ENCODE results near the gene KIAA0232. TPM values are rescaled to one million over a fixed set of nuclear protein-coding genes. Genes with fewer than 3 reads are reported as not detected.

KIAA0232 gene
- total RNA-seq, 5 donors from 2014 or later (not counting 1 experiment from before 2014, with no cell fraction given) = 16.5 to 20.9 (median 19.3) TPM

DNA sequence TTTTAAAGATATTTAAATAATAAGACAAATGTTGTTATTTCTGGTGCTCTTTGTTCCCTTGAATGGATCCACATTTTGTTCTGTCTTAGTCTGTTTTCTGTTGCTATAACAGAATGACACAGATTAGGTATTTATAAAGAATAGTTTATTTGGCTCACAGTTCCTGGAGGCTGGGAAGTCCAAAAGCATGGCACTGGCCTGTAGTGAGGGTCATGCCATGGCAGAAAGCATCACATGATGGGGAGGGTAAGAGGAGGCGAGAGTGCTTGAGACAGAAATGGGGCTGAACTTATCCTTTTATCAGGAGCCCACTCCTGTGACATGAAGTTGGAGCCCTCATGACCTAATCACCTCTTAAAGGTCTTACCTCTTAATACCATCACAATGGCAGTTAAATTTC, 38.2 kb downstream of the KIAA0232 start:
- CTCF ChIA-PET = no interaction called here
- Mint-ChIP-seq H3K4me3 (no peak overlapping the region), H3K9me3 (peaks cover 8 to 28% (median 18%) of the 10 kb centered on the region in 3 donors), H3K27ac (no peak overlapping the region), H3K27me3 (no peaks in the 10 kb centered on the region), H3K36me3 (peaks cover 47% of the 10 kb centered on the region), H3K4me1 (peaks cover 15 to 23% (median 21%) of the 10 kb centered on the region in 3 donors)
- Histone ChIP-seq H3K4me3 (ENCODE audit: control insufficient read depth in 1 of 2, extremely low read depth in 1 of 2, low read length in 1 of 2) (no peak overlapping the region), H3K9me3 (peaks cover 12% of the 10 kb centered on the region), H3K4me1 (ENCODE audit: control insufficient read depth in 1 of 2, extremely low read depth in 1 of 2, insufficient read depth in 2 of 2, low read length in 2 of 2) (peaks cover 0 to 3% of the 10 kb centered on the region in 2 experiments), H3K36me3 (ENCODE audit: control insufficient read depth in 2 of 2, extremely low read depth in 1 of 2, insufficient read depth in 1 of 2, low read length in 1 of 2) (peaks cover 4 to 15% of the 10 kb centered on the region in 2 donors), H3K27ac (ENCODE audit: low read length) (no peak overlapping the region), H3K27me3 (replicated peaks in 1 of 2; ENCODE audit: control insufficient read depth in 2 of 2, extremely low read depth in 1 of 2, insufficient read depth in 2 of 2, low read length in 1 of 2) (no peaks in the 10 kb centered on the region)
- ATAC-seq (replicated peaks in 1 of 4) (no peak), DNase-seq (no peak)
- POLR2A ChIA-PET = no interaction called here
- no CpG with 5 or more reads among the region's 1 CpG for WGBS (ENCODE audit: insufficient coverage)

DNA sequence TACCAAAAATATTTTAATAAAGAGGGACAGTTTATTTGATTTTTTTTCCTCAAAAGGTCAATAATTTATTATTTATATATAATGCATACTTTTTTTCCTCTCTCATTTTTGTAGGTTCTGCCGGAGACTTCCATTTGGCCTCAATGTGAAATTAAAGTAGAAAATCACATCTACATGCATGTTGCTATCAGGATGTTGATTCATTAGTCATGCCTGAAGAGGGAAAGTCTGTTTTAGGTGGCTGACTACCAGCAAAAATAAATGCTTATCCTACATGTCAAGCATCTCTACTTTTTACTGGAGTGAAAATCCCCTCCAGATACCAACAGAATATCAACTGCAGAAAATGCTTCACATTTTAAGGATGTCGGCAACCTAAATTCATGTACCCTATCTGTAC, 41.5 kb downstream of the KIAA0232 start:
- H3K4me1 ChIP-seq (ENCODE audit: control insufficient read depth in 1 of 2, extremely low read depth in 1 of 2, insufficient read depth in 2 of 2, low read length in 2 of 2) = peaks cover 0 to 7% of the 10 kb centered on the region in 2 experiments
- H3K36me3 Mint-ChIP-seq = peaks cover 46% of the 10 kb centered on the region
- no peak overlapping the region for H3K27ac Mint-ChIP-seq
- peaks cover 15 to 34% (median 26%) of the 10 kb centered on the region in 3 donors for H3K4me1 Mint-ChIP-seq
- H3K4me3 ChIP-seq (ENCODE audit: control insufficient read depth in 1 of 2, extremely low read depth in 1 of 2, low read length in 1 of 2) = no peak overlapping the region
- no peak for DNase-seq
- peaks cover 8 to 21% (median 14%) of the 10 kb centered on the region in 3 donors for H3K9me3 Mint-ChIP-seq
- no peak for ATAC-seq (replicated peaks in 1 of 4)
- peaks cover 4 to 26% of the 10 kb centered on the region in 2 donors for H3K36me3 ChIP-seq (ENCODE audit: control insufficient read depth in 2 of 2, extremely low read depth in 1 of 2, insufficient read depth in 1 of 2, low read length in 1 of 2)
- H3K27ac ChIP-seq (ENCODE audit: low read length) = no peak overlapping the region
- H3K27me3 ChIP-seq (replicated peaks in 1 of 2; ENCODE audit: control insufficient read depth in 2 of 2, extremely low read depth in 1 of 2, insufficient read depth in 2 of 2, low read length in 1 of 2) = no peaks in the 10 kb centered on the region
- peaks cover 7% of the 10 kb centered on the region for H3K9me3 ChIP-seq
- no CpG with 5 or more reads among the region's 2 CpGs for WGBS (ENCODE audit: insufficient coverage)
- POLR2A ChIA-PET = no interaction called here
- no peak overlapping the region for H3K4me3 Mint-ChIP-seq
- no peaks in the 10 kb centered on the region for H3K27me3 Mint-ChIP-seq
- CTCF ChIA-PET = interaction anchor here in 1 of 2 donors (1.0 kb wide), 1 partner anchor 9 kb away, joined by 3 read pairs; no protein-coding TSS in a partner anchor

DNA sequence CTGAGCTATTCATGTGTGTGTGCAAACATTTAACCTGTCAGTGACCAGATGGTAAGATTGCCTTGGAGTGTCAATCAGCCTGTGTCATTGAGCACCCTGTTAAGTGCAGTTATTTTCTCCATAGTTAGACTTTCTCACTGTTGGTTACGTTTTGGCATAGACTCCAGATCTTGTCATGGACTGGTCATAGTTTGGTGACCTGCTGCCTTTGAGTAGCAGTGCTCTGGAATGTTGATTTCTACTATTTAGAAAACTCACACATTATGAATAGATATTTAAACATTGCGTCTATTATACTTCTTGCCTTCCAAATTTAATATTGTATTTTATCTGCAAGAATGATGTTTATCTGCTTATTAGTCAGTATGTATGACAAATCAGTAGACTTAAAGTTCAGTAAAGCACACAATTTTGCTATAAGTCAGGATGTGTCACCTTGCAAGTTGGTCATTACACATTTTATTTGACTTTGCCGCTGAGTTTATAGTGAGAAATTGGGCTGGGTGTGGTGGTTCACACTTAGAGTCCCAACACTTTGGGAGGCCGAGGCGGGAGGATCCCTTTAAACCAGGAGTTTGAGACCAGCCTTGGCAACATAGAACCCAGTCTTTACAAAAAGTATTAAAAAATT, 42.4 kb downstream of the KIAA0232 start:
- CTCF ChIA-PET = interaction anchor here in 1 of 2 donors (1.0 kb wide), 1 partner anchor 10 kb away, joined by 3 read pairs; no protein-coding TSS in a partner anchor
- Mint-ChIP-seq H3K27me3 (no peaks in the 10 kb centered on the region), H3K36me3 (peaks cover 44% of the 10 kb centered on the region), H3K4me3 (no peak overlapping the region), H3K27ac (peak overlapping the region in 1 of 2 donors; percentile 72), H3K9me3 (peaks cover 3 to 15% (median 13%) of the 10 kb centered on the region in 3 donors), H3K4me1 (peaks cover 9 to 34% (median 32%) of the 10 kb centered on the region in 3 donors)
- H3K4me1 ChIP-seq (ENCODE audit: control insufficient read depth in 1 of 2, extremely low read depth in 1 of 2, insufficient read depth in 2 of 2, low read length in 2 of 2) = peaks cover 0 to 7% of the 10 kb centered on the region in 2 experiments
- no peak for DNase-seq
- H3K27ac ChIP-seq (ENCODE audit: low read length) = peak overlapping the region; percentile 32
- H3K36me3 ChIP-seq (ENCODE audit: control insufficient read depth in 2 of 2, extremely low read depth in 1 of 2, insufficient read depth in 1 of 2, low read length in 1 of 2) = peaks cover 4 to 26% of the 10 kb centered on the region in 2 donors
- POLR2A ChIA-PET = no interaction called here
- no peak overlapping the region for H3K4me3 ChIP-seq (ENCODE audit: control insufficient read depth in 1 of 2, extremely low read depth in 1 of 2, low read length in 1 of 2)
- no peak for ATAC-seq (replicated peaks in 1 of 4)
- peaks cover 6% of the 10 kb centered on the region for H3K9me3 ChIP-seq
- WGBS (ENCODE audit: insufficient coverage) = no CpG with 5 or more reads among the region's 5 CpGs
- H3K27me3 ChIP-seq (replicated peaks in 1 of 2; ENCODE audit: control insufficient read depth in 2 of 2, extremely low read depth in 1 of 2, insufficient read depth in 2 of 2, low read length in 1 of 2) = no peaks in the 10 kb centered on the region

- H3K27ac Mint-ChIP-seq = peak overlapping the region in 1 of 2 donors; percentile 72
- no CpG with 5 or more reads among the region's 6 CpGs for WGBS (ENCODE audit: insufficient coverage)
- CTCF ChIA-PET = no interaction called here
Measured at GRCh38 chr4:6825403-6825802, 42.9 kb downstream of the KIAA0232 start.

DNA sequence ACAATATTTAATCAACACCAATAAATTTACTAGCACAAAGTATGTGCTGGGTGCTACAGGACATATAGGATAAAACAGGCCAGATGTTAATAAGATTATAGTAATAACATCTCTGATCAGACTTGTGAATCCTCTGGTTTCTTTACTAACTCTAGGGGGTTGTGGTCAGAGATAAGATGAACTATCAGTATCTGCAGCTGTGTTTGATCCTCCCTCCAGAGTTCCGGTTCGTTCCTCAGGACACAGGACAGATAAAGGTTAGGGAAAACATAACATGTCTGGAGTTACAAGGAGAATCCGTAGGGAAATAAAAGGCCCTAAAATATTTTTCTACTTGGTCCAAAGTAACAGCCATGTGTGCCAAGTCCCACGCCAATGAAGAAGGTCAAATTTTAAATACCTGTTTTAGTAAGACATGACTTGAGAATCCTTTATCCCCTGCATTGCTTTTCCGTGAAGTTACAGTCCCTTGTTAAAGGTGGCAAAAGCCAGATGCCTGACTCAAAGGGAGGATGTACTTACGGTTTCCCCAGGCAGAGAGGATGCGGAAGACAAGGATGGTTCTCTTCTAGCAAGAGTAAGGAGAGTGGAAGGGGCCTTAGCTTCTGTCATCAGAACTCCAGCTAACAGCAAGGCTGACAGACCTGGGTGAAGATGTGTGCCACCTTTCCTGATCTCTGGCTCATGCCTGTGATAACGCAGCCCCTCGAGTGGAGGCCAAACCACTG, 44.4 kb downstream of the KIAA0232 start:
- H3K36me3 Mint-ChIP-seq = peaks cover 44% of the 10 kb centered on the region
- no peak overlapping the region for H3K27ac ChIP-seq (ENCODE audit: low read length)
- no peak overlapping the region for H3K4me3 Mint-ChIP-seq
- no peaks in the 10 kb centered on the region for H3K27me3 ChIP-seq (replicated peaks in 1 of 2; ENCODE audit: control insufficient read depth in 2 of 2, extremely low read depth in 1 of 2, insufficient read depth in 2 of 2, low read length in 1 of 2)
- 98% methylated on average over 4 of the region's 9 CpGs for WGBS (ENCODE audit: insufficient coverage)
- H3K9me3 ChIP-seq = no peaks in the 10 kb centered on the region
- H3K4me3 ChIP-seq (ENCODE audit: control insufficient read depth in 1 of 2, extremely low read depth in 1 of 2, low read length in 1 of 2) = no peak overlapping the region
- CTCF ChIA-PET = no interaction called here
- H3K9me3 Mint-ChIP-seq = peaks cover 0 to 2% (median 1%) of the 10 kb centered on the region in 3 donors
- POLR2A ChIA-PET = no interaction called here
- DNase-seq (no peak), ATAC-seq (replicated peaks in 1 of 4) (no peak)
- H3K36me3 ChIP-seq (ENCODE audit: control insufficient read depth in 2 of 2, extremely low read depth in 1 of 2, insufficient read depth in 1 of 2, low read length in 1 of 2) = peaks cover 4 to 38% of the 10 kb centered on the region in 2 donors
- peaks cover 11 to 37% (median 34%) of the 10 kb centered on the region in 3 donors for H3K4me1 Mint-ChIP-seq
- H3K27ac Mint-ChIP-seq = no peak overlapping the region
- no peaks in the 10 kb centered on the region for H3K27me3 Mint-ChIP-seq
- peaks cover 0 to 10% of the 10 kb centered on the region in 2 experiments for H3K4me1 ChIP-seq (ENCODE audit: control insufficient read depth in 1 of 2, extremely low read depth in 1 of 2, insufficient read depth in 2 of 2, low read length in 2 of 2)

More at GRCh38 chr4:6825403-6825802, 42.9 kb downstream of the KIAA0232 start:
- ATAC-seq (replicated peaks in 1 of 4) (peak in 1 of 4 experiments; percentile 16), DNase-seq (peak in 1 of 35 experiments; percentile 10)
- H3K36me3 ChIP-seq (ENCODE audit: control insufficient read depth in 2 of 2, extremely low read depth in 1 of 2, insufficient read depth in 1 of 2, low read length in 1 of 2) = peaks cover 4 to 26% of the 10 kb centered on the region in 2 donors
- H3K4me3 ChIP-seq (ENCODE audit: control insufficient read depth in 1 of 2, extremely low read depth in 1 of 2, low read length in 1 of 2) = no peak overlapping the region
- no peaks in the 10 kb centered on the region for H3K27me3 ChIP-seq (replicated peaks in 1 of 2; ENCODE audit: control insufficient read depth in 2 of 2, extremely low read depth in 1 of 2, insufficient read depth in 2 of 2, low read length in 1 of 2)
- Mint-ChIP-seq H3K4me1 (peaks cover 7 to 34% (median 32%) of the 10 kb centered on the region in 3 donors), H3K9me3 (peaks cover 0 to 10% (median 8%) of the 10 kb centered on the region in 3 donors), H3K36me3 (peaks cover 40% of the 10 kb centered on the region), H3K4me3 (no peak overlapping the region), H3K27me3 (no peaks in the 10 kb centered on the region)
- H3K9me3 ChIP-seq = peaks cover 4% of the 10 kb centered on the region
- H3K27ac ChIP-seq (ENCODE audit: low read length) = peak overlapping the region; percentile 32
- peaks cover 0 to 7% of the 10 kb centered on the region in 2 experiments for H3K4me1 ChIP-seq (ENCODE audit: control insufficient read depth in 1 of 2, extremely low read depth in 1 of 2, insufficient read depth in 2 of 2, low read length in 2 of 2)
- POLR2A ChIA-PET = no interaction called here

DNA sequence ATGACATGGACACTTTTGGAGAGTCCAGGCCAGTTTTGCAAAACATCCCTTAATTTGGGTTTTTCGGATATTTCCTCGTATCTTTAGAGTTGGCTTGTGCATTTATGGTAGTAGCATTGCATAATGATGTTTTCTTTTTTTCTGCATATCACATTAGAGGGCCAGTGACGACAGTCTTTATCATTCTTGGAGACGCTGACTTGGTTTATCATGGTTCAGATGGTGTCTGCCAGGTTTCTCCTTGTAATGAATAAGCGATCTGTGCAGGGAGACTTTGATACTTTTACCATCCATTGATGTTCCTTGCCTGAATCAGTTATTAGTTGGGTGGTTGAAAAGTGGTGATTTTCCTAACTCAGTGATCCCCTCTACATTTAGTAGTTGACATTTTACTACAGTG, 46.6 kb downstream of the KIAA0232 start:
- Mint-ChIP-seq H3K36me3 (peaks cover 56% of the 10 kb centered on the region), H3K4me1 (peaks cover 11 to 36% (median 32%) of the 10 kb centered on the region in 3 donors), H3K27ac (no peak overlapping the region), H3K27me3 (no peaks in the 10 kb centered on the region), H3K9me3 (no peaks in the 10 kb centered on the region), H3K4me3 (no peak overlapping the region)
- Histone ChIP-seq H3K4me1 (ENCODE audit: control insufficient read depth in 1 of 2, extremely low read depth in 1 of 2, insufficient read depth in 2 of 2, low read length in 2 of 2) (peaks cover 0 to 10% of the 10 kb centered on the region in 2 experiments), H3K27ac (ENCODE audit: low read length) (no peak overlapping the region), H3K4me3 (ENCODE audit: control insufficient read depth in 1 of 2, extremely low read depth in 1 of 2, low read length in 1 of 2) (no peak overlapping the region), H3K9me3 (no peaks in the 10 kb centered on the region), H3K27me3 (replicated peaks in 1 of 2; ENCODE audit: control insufficient read depth in 2 of 2, extremely low read depth in 1 of 2, insufficient read depth in 2 of 2, low read length in 1 of 2) (no peaks in the 10 kb centered on the region), H3K36me3 (ENCODE audit: control insufficient read depth in 2 of 2, extremely low read depth in 1 of 2, insufficient read depth in 1 of 2, low read length in 1 of 2) (peaks cover 4 to 45% of the 10 kb centered on the region in 2 donors)
- POLR2A ChIA-PET = no interaction called here
- CTCF ChIA-PET = no interaction called here
- no peak for DNase-seq
- no peak for ATAC-seq (replicated peaks in 1 of 4)
- no CpG with 5 or more reads among the region's 5 CpGs for WGBS (ENCODE audit: insufficient coverage)

All from T-cell (primary cell).